ENCODE measurements around the gene ZNF101.

The ZNF101 gene

DNA sequence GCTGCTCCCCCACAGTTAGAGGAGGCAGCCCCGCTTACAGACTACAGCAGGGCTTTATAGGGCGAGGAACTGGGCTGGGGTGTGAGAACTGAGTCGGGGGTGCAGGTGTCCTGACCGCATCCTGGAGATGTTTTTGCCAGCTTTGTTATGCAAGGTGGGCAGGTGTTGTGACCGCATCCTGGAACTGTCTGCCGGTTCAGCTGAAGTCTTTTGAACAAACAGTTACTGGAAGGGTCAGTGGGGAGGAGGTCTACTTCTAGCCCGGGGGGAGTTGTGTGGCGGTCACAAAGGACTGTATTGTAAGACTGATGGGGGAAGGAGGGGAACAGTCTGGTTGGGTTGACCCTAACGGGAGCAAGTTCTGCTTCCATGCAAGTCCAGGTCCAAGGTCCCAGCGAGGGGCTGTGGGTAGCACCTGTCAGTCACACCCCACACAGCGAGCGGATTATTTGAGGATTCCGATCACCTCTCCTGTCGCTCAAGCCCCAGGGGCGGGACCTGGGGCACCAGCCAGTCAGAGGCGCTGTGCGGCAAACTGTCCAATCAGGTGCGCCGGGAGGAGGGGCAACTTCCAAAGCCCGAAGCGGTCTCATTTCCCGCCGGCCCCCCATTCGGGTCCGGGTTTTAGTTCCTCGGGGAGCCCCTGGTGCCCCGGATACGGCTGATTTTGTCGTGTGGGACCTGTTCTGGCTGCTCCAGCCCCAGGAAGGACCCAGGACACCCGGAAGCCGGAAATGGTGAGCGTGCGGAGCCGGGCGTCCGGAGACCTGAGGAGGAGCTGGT is at the start of gene ZNF101:
TSS of gene ZNF101 (plus strand) at position 610 of the 783 bp plus-strand sequence. CDS start at position 735, 125 bp downstream.
- peak; percentile 58 to 93 for DNase-seq

DNA sequence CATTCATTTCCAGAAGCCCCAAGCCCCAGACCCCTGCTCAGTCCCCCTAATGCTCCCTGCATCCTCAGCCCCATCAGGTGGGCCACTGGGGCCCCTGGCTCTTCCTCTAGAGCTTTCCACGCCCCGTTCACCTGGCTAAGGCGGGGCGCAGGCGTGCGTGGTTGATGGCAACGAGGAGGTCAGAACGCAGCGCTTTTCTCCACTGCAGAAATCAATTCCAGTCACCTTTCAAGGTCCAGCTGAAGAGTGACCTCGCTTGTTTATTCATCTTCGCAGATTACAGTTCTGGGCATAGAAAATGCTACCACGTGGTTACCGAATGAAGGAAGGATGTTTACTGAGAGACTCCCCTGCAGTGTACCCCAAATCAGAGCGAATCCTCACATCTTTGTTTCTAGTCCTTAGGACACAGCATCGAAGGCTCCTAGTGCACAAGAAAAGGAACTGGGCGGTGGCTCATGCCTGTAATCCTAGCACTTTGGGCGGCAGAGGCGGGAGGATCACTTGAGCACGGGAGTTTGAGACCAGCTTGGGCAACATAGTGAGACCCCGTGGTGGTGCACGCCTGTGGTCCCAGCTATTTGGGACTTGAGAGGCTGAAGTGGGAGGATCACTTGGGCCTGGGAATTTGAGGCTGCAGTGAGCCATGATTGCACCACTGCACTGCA is 49.3 kb upstream of the ZNF101 start:
- DNase-seq: no peak

DNA sequence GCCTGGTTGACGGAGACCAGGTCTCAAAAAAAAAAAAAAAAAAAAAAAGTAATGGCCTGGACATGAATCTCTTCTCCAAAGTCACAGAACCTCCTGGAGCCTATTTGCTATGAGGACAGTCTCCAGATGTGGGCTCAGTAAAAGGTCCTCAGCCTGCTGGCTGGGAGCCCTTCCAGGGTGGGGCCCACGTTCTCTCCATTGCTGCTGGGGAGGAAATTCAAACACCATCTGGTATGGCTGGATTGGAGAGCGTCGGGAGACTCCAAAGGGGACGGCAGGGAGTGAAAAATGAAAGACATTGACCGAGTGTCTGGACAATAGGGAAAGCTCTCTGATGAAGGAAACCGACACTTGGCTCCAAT is 48.8 kb upstream of the ZNF101 start:
- DNase-seq: no peak

DNA sequence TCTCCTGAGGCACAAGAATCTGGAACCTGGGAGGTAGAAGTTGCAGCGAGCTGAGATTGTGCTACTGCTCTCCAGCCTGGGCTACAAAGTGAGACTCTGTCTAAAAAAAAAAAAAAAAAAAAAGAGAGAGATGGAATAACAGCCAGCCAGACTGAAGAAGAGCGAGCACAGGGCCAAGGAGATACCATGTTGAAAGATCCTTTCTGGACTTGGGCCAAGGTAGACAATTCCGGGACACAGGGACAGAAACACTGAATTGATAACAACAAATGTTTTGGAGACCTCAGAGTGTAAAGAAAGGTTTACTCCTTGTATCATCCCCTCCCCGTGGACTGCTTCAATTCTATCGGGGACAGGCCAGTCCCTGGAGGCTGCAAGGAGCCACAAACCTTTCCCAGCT is 45.3 kb upstream of the ZNF101 start:
- no peak for DNase-seq

DNA sequence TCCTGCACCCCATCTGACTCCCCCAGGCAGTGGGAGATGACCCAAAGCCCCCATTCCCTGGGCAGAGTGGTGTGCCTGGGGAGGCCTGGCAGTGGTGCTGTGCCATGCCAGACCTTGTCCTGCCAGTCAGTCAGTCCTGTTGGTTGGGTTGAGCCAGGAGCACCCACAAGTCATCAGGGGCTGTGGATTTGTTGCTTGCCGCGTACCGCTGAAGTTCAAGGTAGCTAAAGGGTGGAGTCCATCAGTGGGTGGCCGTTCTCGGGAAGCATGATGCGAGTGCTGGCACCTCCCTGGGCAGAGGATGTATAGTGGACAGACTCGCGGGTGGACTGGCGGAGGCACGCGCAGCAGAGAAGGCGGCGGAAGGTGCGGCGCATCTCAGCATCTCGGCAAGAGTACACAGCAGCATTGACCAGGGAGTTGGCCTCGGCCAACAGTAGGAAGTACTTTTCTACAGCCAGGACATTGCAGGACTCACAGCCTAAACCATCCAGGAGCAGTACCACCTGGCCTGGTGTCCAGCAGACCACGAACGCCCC is 44.5 kb upstream of the ZNF101 start:
- DNase-seq: no peak

DNA sequence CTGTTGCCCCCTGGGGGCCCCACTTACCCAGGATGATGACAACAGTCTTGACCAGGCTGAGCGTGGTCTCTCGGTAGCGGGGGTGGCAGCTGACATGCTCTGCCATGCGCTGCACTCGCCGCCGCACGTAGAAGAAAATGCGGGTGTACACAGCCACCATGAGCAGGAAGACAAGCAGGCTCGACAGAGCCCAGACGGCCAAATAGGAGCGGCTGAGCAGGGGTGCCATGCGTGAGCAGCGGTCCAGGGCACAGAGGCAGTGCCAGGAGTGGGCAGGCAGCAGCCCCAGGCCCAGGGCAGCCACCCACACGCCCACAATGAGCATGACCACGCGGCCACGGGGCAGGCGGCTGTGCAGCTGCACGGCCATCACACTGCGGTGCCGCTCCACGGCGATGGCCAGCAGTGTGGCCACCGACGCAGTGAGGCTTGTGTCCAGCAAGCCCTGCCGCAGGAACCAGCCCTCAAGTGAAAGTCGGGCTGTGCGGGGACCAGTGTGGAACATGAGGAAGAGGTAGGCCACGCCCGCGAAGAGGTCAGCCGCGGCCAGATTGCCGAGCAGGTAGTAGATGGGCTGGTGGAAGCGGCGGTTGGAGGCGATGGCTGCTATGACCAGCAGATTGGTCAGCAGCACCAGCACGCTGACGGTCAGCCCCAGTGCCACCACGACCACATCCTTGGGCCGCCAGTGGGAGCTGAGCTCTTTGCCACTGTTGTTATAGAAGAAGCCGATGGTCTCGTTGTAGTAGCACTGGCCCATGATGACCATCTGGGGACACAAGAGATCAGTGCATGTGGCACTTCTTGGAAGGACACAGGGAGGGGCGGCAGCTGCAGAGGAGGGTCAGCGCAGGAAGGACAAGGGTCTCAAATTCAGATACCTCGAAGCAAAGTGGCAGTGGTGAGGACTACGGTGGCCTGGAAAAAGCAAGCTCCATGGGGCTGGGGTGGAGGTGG is 41.8 kb upstream of the ZNF101 start:
- no peak for DNase-seq

DNA sequence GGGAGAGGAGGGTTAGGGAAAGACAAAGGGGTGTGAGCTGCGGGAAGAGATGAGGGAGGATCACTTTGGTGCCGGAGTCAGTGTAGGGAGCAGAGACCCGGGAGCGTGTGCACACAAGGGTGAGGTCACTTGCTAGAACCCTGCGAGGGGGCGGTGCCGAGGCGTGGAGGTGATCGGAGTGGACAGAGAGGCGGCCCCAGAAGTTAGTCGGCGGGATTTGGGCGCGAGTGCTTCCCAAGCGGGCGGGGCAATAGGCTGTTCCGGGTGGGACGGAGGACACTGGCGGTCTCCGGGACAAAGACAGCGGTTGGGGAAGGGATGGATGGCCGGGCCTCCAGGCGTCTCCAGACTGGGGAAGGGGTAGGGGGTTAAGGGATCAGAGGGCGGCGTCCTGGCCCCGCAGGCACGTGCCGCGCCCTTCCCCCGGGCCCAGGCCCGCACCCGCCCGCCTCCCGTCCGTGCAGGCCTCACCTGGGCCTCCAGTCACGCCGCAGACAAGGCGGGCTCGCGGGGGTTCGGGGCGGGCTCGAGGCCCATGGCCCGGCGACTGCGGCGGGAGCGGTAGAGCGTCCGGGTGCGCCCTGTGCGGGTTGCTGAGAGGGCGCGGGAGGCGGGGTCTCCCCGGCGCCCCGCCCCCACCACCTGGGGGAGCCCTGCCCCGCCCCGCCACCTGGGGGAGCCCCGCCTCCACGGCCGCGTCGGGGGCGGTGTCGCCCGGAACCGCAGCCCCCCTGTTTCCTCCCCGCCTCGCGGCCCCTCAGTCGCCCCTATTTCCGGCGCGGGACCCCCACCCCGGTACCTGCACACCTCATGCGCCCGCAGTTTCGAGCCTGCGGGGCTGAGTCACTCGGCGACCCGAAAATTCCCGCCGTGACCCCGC is 40.8 kb upstream of the ZNF101 start, which contains the start of gene LPAR2:
TSS of gene LPAR2 (minus strand) at position 600 of the 880 bp plus-strand sequence. CDS start 945 bp downstream, outside the sequence.
- DNase-seq: peak in 1 of 2 experiments; percentile 64

DNA sequence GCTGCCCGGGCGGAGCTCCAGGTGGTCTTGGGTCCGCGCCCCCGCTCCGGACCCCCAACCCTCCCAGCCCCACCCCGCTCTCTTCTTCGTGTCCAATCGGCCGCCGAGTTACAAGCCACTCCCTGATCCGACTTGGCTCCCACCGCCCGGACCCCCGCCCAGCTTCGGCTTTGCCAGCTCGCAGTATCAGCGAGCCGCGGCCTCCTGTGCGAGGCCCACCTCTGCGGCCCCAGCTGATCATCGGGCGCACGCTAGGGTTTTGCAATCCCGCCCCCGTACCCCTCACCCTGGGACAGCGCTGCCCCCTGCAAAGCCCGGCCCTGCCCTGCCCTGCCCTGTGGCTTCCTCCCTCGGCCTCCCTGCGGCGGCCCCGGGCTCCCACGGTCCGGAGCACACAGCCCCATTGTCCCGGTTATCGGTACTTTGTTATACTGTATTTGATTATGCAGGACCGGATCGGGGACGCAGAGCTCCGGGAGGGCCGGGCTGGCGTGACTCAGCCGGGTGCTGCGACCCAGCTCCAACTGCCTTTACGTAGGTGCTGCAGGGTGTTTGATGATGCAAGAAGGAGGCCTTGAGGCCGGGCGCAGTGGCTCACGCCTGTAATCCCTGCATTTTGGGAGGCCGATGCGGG is 40.0 kb upstream of the ZNF101 start:
- DNase-seq: peak in 1 of 2 experiments; percentile 74

DNA sequence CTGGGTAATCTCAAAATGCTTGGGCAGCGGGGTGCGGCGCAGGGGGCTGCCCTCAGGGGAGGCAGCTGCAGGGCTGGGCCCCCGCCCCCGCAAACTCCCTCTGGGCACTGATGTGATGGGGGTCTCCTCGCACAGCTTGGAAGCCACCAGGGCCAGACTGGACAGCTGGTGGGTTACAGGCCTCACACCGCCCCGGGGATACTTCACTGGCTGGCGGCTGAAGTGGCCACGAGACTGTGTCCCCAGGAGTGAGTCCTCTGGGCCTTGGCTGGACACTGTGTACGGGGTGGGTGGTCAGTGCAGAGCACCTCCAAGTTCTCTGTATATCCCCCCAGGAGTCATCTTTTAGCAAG is 38.6 kb upstream of the ZNF101 start:
- DNase-seq: no peak

DNA sequence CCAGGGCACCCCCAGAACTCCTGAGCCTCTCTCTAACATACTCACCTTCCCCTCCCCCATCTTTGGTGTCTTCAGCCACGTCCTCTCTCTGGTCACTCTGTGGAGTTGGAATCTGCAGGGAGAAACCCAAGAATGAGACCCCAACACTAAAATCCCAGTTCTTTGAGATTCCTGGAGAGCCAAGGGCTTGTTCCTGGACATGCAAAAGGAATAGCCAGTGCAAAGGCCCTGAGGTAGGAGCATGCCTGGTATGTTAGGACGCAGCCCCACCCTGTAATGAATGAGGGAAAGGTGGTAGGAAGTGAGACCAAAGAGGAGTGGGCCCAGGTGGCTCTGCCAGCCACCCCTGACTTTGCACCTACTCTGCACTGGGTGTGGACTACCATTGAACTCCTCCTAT is 38.2 kb upstream of the ZNF101 start:
- DNase-seq: no peak

DNA sequence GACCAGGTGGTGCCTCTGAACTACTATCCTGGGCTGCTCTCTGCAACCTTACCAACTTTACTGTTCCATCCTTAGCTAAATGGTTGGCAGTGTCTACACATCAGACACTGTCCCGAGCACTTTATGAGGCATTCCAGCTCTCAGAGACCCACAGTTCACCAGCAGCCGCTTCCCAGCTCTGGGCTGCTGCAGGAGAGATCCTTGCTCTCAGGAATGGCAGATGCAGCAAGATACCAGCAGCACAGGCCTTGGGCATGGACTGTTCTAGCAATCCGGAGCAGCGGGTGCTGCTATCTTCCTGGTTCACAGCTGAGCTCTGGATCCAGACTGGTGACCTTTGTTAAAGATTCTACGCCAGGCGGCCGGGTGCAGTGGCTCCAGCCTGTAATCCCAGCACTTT is 37.3 kb upstream of the ZNF101 start:
- DNase-seq: no peak

DNA sequence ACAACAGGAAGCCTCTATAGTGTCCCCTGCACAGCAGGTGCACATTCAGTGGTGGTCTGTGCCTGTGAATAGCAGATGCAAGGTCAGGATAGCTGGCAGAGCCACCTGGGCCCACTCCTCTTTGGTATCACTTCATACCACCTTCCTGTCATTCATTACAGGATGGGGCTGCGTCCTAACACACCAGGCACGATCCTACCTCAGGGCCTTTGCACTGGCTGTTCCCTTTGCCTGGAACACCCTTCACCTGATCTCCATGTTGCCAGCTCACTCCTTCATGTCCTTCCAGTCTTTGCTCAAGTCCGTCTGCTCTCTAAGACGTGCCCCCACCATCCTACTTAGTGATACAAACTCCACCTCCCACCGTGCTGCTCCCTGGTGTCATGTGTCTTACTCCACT is 36.0 kb upstream of the ZNF101 start:
- no peak for DNase-seq

DNA sequence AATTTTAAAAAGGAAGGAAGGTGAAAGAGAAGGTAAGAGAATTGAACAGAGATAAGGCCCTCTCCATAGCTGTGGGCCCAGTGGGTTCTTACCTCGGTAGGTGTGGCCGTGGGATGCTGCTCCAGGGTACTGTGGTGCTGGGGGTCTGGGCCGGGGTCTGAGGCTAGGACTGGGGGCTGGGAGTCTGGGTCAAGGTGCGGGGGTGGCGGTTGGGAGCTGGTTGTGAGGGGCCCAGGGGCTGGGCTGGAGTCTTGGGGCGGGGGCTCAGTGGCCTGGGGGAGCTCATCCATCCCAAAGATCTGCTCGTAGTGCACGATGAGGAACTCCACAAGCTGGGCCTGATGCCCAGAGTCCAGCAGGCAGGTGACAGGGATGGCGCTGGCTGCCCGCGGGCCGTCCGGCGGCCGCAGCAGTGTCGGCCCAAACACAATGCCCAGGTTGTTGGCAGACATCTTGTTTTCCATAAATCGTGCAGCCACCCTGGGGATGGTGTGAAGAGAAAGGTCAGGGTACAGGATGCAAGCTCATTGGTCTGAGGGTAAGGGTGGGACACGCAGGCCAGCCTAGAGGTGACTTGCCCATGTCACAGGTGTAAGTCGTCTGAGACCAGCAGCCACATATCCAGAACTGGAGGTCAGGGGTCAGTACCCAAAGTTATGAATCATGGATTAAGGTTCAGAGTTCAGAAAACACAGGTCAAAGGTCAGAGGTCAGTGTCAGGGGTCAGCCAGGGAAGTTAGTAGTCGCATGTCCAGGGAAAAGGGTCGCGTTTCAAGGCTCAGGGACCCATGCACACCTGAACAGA is 34.7 kb upstream of the ZNF101 start:
- no peak for DNase-seq

DNA sequence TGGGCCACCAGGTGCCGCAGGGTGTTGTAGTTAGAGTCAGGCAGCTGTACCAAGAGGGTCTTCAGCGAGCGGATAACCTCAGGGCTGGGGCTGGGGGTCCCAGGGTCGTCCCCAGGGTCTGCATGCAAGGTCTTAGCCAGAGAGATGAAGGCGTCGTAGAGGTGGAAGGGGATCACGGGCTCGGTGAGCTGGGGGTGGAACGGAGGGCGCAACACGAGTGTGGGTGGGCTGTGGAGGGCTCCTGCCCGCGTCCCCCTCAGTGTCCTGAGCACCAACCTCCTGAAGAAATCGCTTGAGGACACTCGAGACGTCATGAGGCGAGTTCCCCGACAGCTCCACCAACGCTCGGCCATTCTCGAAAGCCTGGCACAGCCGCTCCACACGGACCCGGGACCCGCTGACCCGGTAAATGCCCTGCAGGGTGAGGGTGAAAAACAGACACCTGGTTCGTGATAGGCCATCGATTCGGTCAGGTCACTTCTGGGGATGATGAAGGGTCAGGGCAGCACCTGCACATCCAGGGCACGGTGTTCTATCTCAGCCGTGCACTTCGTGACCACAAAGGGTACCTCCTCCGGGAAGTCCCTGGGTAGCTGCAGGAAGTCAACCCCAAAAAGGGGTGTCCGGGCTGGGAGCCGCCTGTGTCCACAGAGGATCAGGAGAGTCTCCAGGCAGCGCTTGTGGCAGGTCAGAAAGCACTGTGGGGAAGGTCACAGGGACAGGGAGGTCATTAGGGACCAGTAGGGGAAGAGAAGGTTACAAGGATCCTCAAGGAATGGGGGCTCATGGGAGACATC is 33.9 kb upstream of the ZNF101 start:
- no peak for DNase-seq

DNA sequence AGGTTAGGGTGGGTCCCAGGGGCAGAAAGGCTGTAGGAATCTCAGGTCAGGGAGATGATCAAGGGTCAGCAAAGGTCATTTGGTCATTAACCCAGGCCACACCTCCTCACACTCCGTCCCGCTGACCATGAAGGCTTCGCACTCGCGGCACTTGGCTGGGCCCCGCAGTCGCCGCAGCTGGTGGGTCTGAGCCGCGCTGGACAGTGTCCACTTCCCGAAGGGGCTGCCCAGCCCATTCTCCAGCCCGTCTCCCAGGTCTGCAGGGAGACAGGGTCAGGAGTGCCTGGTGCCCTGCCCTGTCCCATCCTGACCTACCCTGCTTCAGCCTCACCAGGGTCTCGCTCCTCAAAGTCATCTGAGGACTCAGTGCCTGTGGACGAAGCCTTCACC is 33.3 kb upstream of the ZNF101 start:
- no peak for DNase-seq

DNA sequence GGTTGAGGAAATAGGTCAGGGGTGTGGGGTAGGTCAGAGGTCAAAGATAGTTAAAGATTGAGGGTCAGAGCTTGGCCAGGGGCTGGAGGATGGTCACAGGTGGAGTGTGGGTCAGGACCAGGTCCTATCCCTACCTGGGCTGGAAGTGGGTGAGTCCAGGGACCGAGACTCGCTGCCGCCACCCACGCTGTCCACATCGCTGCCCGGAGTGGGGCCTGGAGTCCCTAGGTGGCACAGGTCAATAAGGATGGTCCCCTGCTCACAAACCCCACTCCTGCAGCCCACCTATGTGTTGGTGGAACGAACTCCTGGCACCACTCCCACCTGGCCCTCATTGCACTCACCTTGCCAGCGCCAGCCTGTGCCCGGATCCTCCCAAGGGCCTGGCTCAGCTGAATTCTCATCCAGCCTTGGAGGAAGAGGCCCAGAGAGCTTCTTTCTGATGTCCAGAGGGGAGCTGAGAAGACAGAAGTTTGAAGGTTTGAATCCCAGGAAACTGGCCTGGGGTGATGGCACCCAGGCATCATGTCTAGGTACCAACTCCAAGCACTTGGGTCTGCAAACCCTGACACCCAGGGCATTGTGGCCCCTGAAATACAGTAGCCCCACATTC is 32.0 kb upstream of the ZNF101 start:
- no peak for DNase-seq

DNA sequence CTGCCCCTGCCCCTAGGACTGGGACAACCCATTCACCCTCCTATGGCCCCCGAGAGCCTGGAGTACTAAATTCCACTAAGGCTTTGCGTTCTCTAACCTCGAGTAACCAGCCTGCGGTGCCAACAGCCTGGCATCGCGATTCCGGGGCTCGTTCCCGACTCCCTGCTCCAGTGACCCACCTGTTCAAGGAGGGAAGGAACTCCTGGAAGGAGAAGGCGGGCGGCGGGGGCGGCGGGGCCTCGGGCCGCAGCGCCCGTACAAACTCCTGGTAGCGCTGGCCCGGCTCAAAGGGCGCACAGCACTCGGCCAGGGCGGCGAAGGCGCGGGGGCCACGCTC is 31.5 kb upstream of the ZNF101 start:
- no peak for DNase-seq

DNA sequence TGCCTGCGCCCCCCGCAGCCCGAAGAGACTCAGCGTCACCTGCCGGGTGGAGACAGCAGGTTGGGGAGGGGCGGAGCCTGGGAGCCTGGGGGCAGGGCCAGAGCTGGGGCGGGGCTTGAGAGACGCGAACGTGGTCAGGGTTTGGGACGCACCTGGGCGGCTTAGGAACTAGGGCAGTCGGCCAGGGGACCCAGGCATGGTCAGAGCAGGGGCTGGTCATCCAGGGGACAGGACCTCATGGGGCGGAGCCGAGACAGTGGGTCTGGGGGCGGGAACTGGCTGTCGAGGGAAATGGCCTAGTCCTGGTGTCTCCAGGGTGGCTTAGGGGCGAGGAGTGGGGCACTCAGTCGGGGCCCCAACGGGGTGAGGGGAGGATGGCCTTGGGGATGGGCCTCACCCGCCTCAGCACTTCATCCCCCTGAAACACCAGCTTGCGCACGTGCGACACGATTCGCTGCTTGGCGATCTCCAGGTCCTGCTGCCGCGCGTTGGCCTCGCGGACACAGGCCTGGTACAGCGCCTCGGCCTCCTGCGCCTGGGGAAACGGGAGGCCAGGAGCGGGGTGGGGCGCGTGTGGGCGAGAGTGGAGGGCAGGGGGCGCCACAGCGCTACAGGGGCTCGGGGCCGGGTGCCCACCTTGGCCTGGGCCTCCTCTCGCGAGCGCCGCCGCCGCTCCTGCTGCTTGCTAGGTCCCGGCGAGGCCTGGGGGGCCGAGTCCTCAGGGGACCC is 31.0 kb upstream of the ZNF101 start:
- no peak for DNase-seq

Data from NCI-H526 (cell line).